ENCODE measurements around the gene PITPNM1. TPM values are rescaled to one million over a fixed set of nuclear protein-coding genes. Genes with fewer than 3 reads are reported as not detected.

The PITPNM1 gene
- total RNA-seq, 1 experiment from 2014 or later: 65.0 TPM

- H3K9me3 Mint-ChIP-seq (ENCODE audit: unreplicated experiment): no peaks in the 10 kb centered on the region
- ChIA-PET CTCF (no interaction called here), POLR2A (interaction anchor here (0.9 kb wide), 1 partner anchor 58 kb away, joined by 5 read pairs; the partner anchor contains the start of gene RAD9A)
- DNase-seq: no peak
- no peaks in the 10 kb centered on the region for H3K9me3 ChIP-seq
- no peak overlapping the region for H3K4me3 ChIP-seq (ENCODE audit: low read depth, low read length)
- no peak overlapping the region for H3K27ac Mint-ChIP-seq (ENCODE audit: unreplicated experiment)
- H3K36me3 Mint-ChIP-seq (ENCODE audit: insufficient read depth, unreplicated experiment): peaks cover 6% of the 10 kb centered on the region
- intact Hi-C loops (cut with micrococcal nuclease; ENCODE audit: unreplicated experiment): no loop called here
- H3K4me1 ChIP-seq: peaks cover 7% of the 10 kb centered on the region
- H3K36me3 ChIP-seq (ENCODE audit: control insufficient read depth, insufficient read depth, low read length): no peaks in the 10 kb centered on the region
- no peak overlapping the region for H3K4me3 Mint-ChIP-seq (ENCODE audit: unreplicated experiment)
- H3K4me1 Mint-ChIP-seq (ENCODE audit: low read depth, unreplicated experiment): peaks cover 9% of the 10 kb centered on the region
- BruUV-seq (replicated peaks): no TSS peak
- H3K27me3 ChIP-seq (replicated peaks; ENCODE audit: control insufficient read depth, insufficient read depth, low read length): no peaks in the 10 kb centered on the region
- no peaks in the 10 kb centered on the region for H3K27me3 Mint-ChIP-seq (ENCODE audit: insufficient read depth, unreplicated experiment)
- TF ChIP-seq CTCF (IDR thresholded peaks at IDR 0.05; ENCODE audit: insufficient read depth in 1 of 2, low read depth in 1 of 2, low read length in 1 of 2, severe bottlenecking in 1 of 2, unreplicated experiment in 1 of 2): no peak
Observed at GRCh38 chr11:67449116-67449844, 55.9 kb downstream of the PITPNM1 start.

- peaks cover 8% of the 10 kb centered on the region for H3K4me1 ChIP-seq
- Mint-ChIP-seq H3K27ac (ENCODE audit: unreplicated experiment) (no peak overlapping the region), H3K27me3 (ENCODE audit: insufficient read depth, unreplicated experiment) (no peaks in the 10 kb centered on the region), H3K4me3 (ENCODE audit: unreplicated experiment) (no peak overlapping the region), H3K9me3 (ENCODE audit: unreplicated experiment) (no peaks in the 10 kb centered on the region), H3K4me1 (ENCODE audit: low read depth, unreplicated experiment) (peaks cover 9% of the 10 kb centered on the region), H3K36me3 (ENCODE audit: insufficient read depth, unreplicated experiment) (peaks cover 15% of the 10 kb centered on the region)
- BruUV-seq (replicated peaks): no TSS peak
- no peaks in the 10 kb centered on the region for H3K9me3 ChIP-seq
- POLR2A ChIA-PET: no interaction called here
- no peak for TF ChIP-seq CTCF (IDR thresholded peaks at IDR 0.05; ENCODE audit: insufficient read depth in 1 of 2, low read depth in 1 of 2, low read length in 1 of 2, severe bottlenecking in 1 of 2, unreplicated experiment in 1 of 2)
- no peak for DNase-seq
- CTCF ChIA-PET: no interaction called here
- intact Hi-C loops (cut with micrococcal nuclease; ENCODE audit: unreplicated experiment): no loop called here
- no peaks in the 10 kb centered on the region for H3K27me3 ChIP-seq (replicated peaks; ENCODE audit: control insufficient read depth, insufficient read depth, low read length)
- H3K4me3 ChIP-seq (ENCODE audit: low read depth, low read length): no peak overlapping the region
- H3K36me3 ChIP-seq (ENCODE audit: control insufficient read depth, insufficient read depth, low read length): no peaks in the 10 kb centered on the region
Observed at GRCh38 chr11:67448220-67448609, 56.9 kb downstream of the PITPNM1 start.

- peaks cover 42% of the 10 kb centered on the region for H3K36me3 Mint-ChIP-seq (ENCODE audit: insufficient read depth, unreplicated experiment)
- no TSS peak for BruUV-seq (replicated peaks)
- peak overlapping the region; percentile 90 for H3K4me3 Mint-ChIP-seq (ENCODE audit: unreplicated experiment)
- H3K36me3 ChIP-seq (ENCODE audit: control insufficient read depth, insufficient read depth, low read length): peaks cover 13% of the 10 kb centered on the region
- H3K27me3 ChIP-seq (replicated peaks; ENCODE audit: control insufficient read depth, insufficient read depth, low read length): no peaks in the 10 kb centered on the region
- intact Hi-C loops (cut with micrococcal nuclease; ENCODE audit: unreplicated experiment): no loop called here
- H3K27ac Mint-ChIP-seq (ENCODE audit: unreplicated experiment): peak overlapping the region; percentile 83
- no peaks in the 10 kb centered on the region for H3K9me3 Mint-ChIP-seq (ENCODE audit: unreplicated experiment)
- H3K4me1 ChIP-seq: peaks cover 20% of the 10 kb centered on the region
- peaks cover 9% of the 10 kb centered on the region for H3K4me1 Mint-ChIP-seq (ENCODE audit: low read depth, unreplicated experiment)
- H3K27me3 Mint-ChIP-seq (ENCODE audit: insufficient read depth, unreplicated experiment): no peaks in the 10 kb centered on the region
- no peak overlapping the region for H3K4me3 ChIP-seq (ENCODE audit: low read depth, low read length)
- no peak for DNase-seq
- CTCF ChIA-PET: interaction anchor here (0.6 kb wide), 1 partner anchor 28 kb away, joined by 3 read pairs; no protein-coding TSS in a partner anchor
- no peak for TF ChIP-seq CTCF (IDR thresholded peaks at IDR 0.05; ENCODE audit: insufficient read depth in 1 of 2, low read depth in 1 of 2, low read length in 1 of 2, severe bottlenecking in 1 of 2, unreplicated experiment in 1 of 2)
- POLR2A ChIA-PET: no interaction called here
- no peaks in the 10 kb centered on the region for H3K9me3 ChIP-seq
Observed at GRCh38 chr11:67445515-67445914, 59.6 kb downstream of the PITPNM1 start.
